Heart right ventricle (tissue), 16 donors: ENCODE measurements around the gene MAP2K1. TPM values are rescaled to one million over a fixed set of nuclear protein-coding genes. Genes with fewer than 3 reads are reported as not detected.
A peak's percentile ranks its signal among the peaks of the same experiment; 100 is the strongest.

ENCODE experiments used
- ATAC-seq, 8 donors: fragments of 200-7000 bp; cut with Tn5 transposase; one replicate each; pipeline ENCODE4 v1.9.1; 2020; ENCODE audit warnings: mild to moderate bottlenecking in 8 of 8, moderate library complexity in 8 of 8, moderate number of reproducible peaks in 1 of 8
- DNase-seq, 2 donors: peaks; one replicate each; pipeline ENCODE4 v3.0.0-alpha.2; 2020
- H3K27ac ChIP-seq, 10 donors: fragments of 200-600 bp; sonication (generic) in 2 of 10; one replicate each; pipeline versions ENCODE4 v1.5.0 to v1.8.0; 2020 to 2022; ENCODE audit warnings: mild to moderate bottlenecking in 3 of 10
- H3K27me3 ChIP-seq, 7 donors: fragments of 200-600 bp; one replicate each; pipeline ENCODE4 v1.8.0; 2021 to 2022; ENCODE audit warnings: mild to moderate bottlenecking in 2 of 7
- H3K36me3 ChIP-seq, 9 donors: fragments of 200-600 bp; sonication (generic) in 1 of 9; one replicate each; pipeline versions ENCODE4 v1.5.0 to v1.8.0; 2020 to 2022; ENCODE audit warnings: mild to moderate bottlenecking in 2 of 9
- H3K4me1 ChIP-seq, 9 donors: fragments of 200-600 bp; sonication (generic) in 1 of 9; one replicate each; pipeline versions ENCODE4 v1.5.0 to v1.8.0; 2020 to 2022; ENCODE audit warnings: mild to moderate bottlenecking in 4 of 9
- H3K4me3 ChIP-seq, 10 donors: fragments of 200-600 bp; sonication (generic) in 2 of 10; one replicate each; pipeline versions ENCODE4 v1.5.0 to v1.8.0; 2020 to 2022; ENCODE audit warnings: mild to moderate bottlenecking in 7 of 10, moderate library complexity in 2 of 10
- H3K9me3 ChIP-seq, 11 donors: fragments of 200-600 bp in 10 of 11; sonication (generic) in 2 of 11; one replicate each; pipeline versions ENCODE4 v1.5.0 to v1.8.0; 2013 to 2022; ENCODE audit warnings: mild to moderate bottlenecking in 2 of 11, control low read depth in 1 of 11, moderate library complexity in 1 of 11
- WGBS, 2 donors: extraction: QIAGEN DNeasy Blood & Tissue Kit; methylation state at CpG; one replicate each; pipeline ENCODE4 v1.1.7; 2013; ENCODE audit warnings: inconsistent platforms in 1 of 2; 5-methylcytosine and 5-hydroxymethylcytosine counted together
- intact Hi-C, 10 donors: fragments of 100-400 bp; cut with DNase I; formaldehyde crosslinking; loops; one replicate each; pipeline versions ENCODE4 v1.11.1 to v1.14.2; 2022
- polyA plus RNA-seq, 2 donors: library from polyadenylated mRNA; stranded (reverse); fragments of 200-250 nt; gene quantifications; one replicate each; pipeline ENCODE4 v1.2.3, GENCODE V29; 2013
- total RNA-seq, 10 donors: library from RNA; stranded (reverse); fragmentation: NEBNext Ultra II Directional in 3 of 10; extraction: Animal tissue kit (Norgen Biotek cat#: 25700) in 3 of 10; gene quantifications; one replicate each; pipeline versions ENCODE4 v1.2.1 to v1.2.4, GENCODE V29; 2021 to 2023
- TF ChIP-seq, protein P1 (sequence below), 9 donors: fragments of 200-600 bp; sonication (generic) in 2 of 9; IDR thresholded peaks; one replicate each; pipeline versions ENCODE4 v1.5.0 to v1.8.0; 2021 to 2022; ENCODE audit warnings: antibody characterized with exemption in 9 of 9, mild to moderate bottlenecking in 5 of 9, moderate library complexity in 1 of 9
- donor health status: Arrhythmogenic right ventricular cardiomyopathy.
- donor health status: ischemic (EF 13 %, LVEDD 7.1; RV severe dilation, severe dysfunction).
- donor health status: healthy with polysubstance abuse.
- donor health status: DM: no; HTN: yes; CAD: no.
- donor health status: DM: no; HTN: no; CAD: no.
- donor health status: ischemic (EF 25% LVEDD 6.9; RV normal size, moderate dysfunction).
- donor health status: ischemic (EF 25% LVEDD 5.7; RV mildly dilated, moderate dysfunction).
- donor health status: healthy.
- donor health status: DM: yes; HTN: yes; CAD: no.
- donor health status: Ischemic cardiomyopathy.
- donor health status: ischemic (EF 35%, LVEDD 5.7; RV mildly dilated, moderate dysfunction).
- donor health status: nonischemic (EF 11% LVEDD 7.7; RV severe dilation, severe dysfunction).
- donor health status: DM: yes; HTN: yes; CAD: no.
- donor health status: PGD.
- donor health status: ischemic (EF 29% LVEDD 5.4; RV normal size, mild dysfunction).
- donor health status: nonischemic (EF 23%, LVEDD 6.1; RV moderate dilation, normal function).

Gene MAP2K1
- total and polyA plus RNA-seq, 12 donors = 7.5 to 106 (median 44.7) TPM

DNA sequence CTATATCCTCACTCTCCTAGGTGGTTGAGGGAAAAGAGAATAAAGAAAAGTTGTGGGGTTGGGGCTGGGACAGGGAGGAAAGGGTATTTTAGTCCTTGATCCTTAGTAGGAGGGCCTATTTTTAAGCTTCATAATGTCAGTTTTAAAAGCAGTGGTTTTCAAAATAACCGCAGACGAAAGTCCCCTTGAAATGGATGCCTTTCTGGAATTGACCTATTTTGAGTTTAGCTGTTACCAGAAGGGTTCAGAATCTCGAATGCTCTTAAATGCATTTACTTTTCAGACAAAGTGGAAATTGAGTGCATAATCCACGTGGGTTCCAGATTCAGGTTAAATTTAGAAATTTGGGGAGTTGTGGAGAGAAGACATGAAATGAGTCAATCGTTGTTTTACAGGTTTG lies 16.6 kb downstream of the MAP2K1 start:
- ATAC-seq (no peak), DNase-seq (no peak)
- TF ChIP-seq, protein P1, sequence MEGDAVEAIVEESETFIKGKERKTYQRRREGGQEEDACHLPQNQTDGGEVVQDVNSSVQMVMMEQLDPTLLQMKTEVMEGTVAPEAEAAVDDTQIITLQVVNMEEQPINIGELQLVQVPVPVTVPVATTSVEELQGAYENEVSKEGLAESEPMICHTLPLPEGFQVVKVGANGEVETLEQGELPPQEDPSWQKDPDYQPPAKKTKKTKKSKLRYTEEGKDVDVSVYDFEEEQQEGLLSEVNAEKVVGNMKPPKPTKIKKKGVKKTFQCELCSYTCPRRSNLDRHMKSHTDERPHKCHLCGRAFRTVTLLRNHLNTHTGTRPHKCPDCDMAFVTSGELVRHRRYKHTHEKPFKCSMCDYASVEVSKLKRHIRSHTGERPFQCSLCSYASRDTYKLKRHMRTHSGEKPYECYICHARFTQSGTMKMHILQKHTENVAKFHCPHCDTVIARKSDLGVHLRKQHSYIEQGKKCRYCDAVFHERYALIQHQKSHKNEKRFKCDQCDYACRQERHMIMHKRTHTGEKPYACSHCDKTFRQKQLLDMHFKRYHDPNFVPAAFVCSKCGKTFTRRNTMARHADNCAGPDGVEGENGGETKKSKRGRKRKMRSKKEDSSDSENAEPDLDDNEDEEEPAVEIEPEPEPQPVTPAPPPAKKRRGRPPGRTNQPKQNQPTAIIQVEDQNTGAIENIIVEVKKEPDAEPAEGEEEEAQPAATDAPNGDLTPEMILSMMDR (IDR thresholded peaks at IDR 0.05) = no peak
- no peaks in the 10 kb centered on the region for H3K9me3 ChIP-seq
- H3K4me1 ChIP-seq = peaks cover 9 to 77% (median 34%) of the 10 kb centered on the region in 9 donors
- peak overlapping the region in 1 of 10 donors; percentile 67 for H3K27ac ChIP-seq
- peaks cover 0 to 10% (median 0%) of the 10 kb centered on the region in 9 donors for H3K36me3 ChIP-seq
- no peak overlapping the region for H3K4me3 ChIP-seq
- no peaks in the 10 kb centered on the region for H3K27me3 ChIP-seq
- WGBS, 2 donors = 84 to 86% methylated on average over 5 of the region's 5 CpGs
- intact Hi-C loops = loop anchor here in 1 of 10 donors (10.0 kb wide), 1 partner anchor 81 kb away; no protein-coding TSS in a partner anchor

DNA sequence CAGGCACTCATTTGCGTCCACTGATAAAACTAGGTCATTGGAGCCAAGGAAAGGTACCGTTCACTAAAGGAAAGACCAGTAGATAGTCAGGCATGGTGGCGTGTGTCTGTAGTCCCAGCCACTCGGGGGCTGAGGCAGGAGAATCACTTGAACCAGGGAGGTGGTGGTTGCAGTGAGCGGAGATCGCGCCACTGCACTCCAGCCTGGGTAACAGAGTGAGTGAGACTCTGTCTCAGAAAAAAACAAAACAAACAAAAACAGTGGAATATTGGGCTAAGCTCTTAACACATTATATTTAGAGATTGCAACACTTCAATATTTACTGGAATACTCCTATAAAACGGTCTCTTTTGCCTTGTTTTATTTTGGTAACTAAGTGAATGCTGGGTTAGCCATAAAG lies 17.4 kb downstream of the MAP2K1 start:
- no peak overlapping the region for H3K4me3 ChIP-seq
- TF ChIP-seq, protein P1 (IDR thresholded peaks at IDR 0.05) = no peak
- WGBS, 2 donors = 72 to 76% methylated on average over 8 of the region's 8 CpGs
- H3K4me1 ChIP-seq = peaks cover 9 to 85% (median 40%) of the 10 kb centered on the region in 9 donors
- no peak for DNase-seq
- no peaks in the 10 kb centered on the region for H3K27me3 ChIP-seq
- intact Hi-C loops = loop anchor here in 1 of 10 donors (10.0 kb wide), 1 partner anchor 81 kb away; no protein-coding TSS in a partner anchor
- H3K27ac ChIP-seq = peak overlapping the region in 6 of 10 donors; percentile 7 to 73 (median 66)
- peaks cover 0 to 6% (median 0%) of the 10 kb centered on the region in 9 donors for H3K36me3 ChIP-seq
- H3K9me3 ChIP-seq = no peaks in the 10 kb centered on the region
- ATAC-seq = peak in 1 of 8 donors; percentile 20

DNA sequence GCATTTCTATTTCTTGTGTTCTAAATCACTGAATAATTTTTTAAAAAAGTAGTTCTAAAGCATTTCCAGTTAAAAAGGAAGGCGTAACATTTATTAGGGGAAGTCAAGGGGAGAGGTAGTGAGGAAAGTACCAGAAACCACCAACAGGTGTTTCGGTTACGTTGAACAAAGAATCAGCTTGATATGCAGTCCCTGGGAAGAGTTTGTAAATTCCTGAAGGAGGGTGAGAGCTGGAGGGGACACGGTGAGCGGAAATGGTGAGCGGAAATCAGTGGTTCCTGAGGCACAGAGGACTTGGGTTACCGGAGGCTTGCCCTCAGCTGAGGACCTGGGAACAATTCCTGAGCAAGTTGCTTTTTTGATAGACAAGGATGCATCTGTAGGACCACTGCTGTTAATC lies 17.8 kb downstream of the MAP2K1 start:
- WGBS, 2 donors = 54 to 60% methylated on average over 7 of the region's 7 CpGs
- Histone ChIP-seq H3K36me3 (peaks cover 0 to 3% (median 0%) of the 10 kb centered on the region in 9 donors), H3K4me1 (peaks cover 9 to 90% (median 43%) of the 10 kb centered on the region in 9 donors), H3K9me3 (no peaks in the 10 kb centered on the region), H3K27ac (peak overlapping the region in 9 of 10 donors; percentile 2 to 73 (median 64)), H3K27me3 (no peaks in the 10 kb centered on the region), H3K4me3 (no peak overlapping the region)
- intact Hi-C loops = loop anchor here in 1 of 10 donors (10.0 kb wide), 1 partner anchor 80 kb away; no protein-coding TSS in a partner anchor
- DNase-seq (no peak), ATAC-seq (peak in 3 of 8 donors; percentile 31 to 59 (median 49))
- TF ChIP-seq, protein P1 (IDR thresholded peaks at IDR 0.05) = peak in 1 of 9 donors; percentile 29

DNA sequence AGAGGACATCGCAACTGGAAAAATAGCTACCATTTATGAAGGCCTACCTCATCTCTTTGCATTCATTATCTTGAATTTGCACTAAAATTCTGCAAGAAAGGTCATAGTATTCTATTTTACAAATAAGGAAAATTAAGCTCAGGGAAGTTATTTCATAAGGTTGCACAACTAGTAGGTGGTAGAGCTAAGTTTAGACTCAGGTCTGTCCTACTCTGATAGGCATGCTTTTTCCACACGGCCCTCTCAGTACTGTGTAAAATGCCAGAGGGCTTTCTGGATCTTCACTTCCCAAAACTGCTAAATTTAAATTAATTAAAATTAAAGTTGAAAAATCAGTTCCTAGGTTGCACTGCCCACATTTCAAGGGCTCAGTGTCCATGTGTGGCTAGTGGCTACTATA lies 18.3 kb downstream of the MAP2K1 start:
- TF ChIP-seq, protein P1 (IDR thresholded peaks at IDR 0.05) = no peak
- DNase-seq (no peak), ATAC-seq (peak; percentile 68 to 84 (median 76))
- H3K27me3 ChIP-seq = no peaks in the 10 kb centered on the region
- intact Hi-C loops = loop anchor here in 1 of 10 donors (10.0 kb wide), 1 partner anchor 80 kb away; no protein-coding TSS in a partner anchor
- peak overlapping the region in 9 of 10 donors; percentile 2 to 73 (median 64) for H3K27ac ChIP-seq
- H3K4me1 ChIP-seq = peaks cover 9 to 90% (median 47%) of the 10 kb centered on the region in 9 donors
- H3K9me3 ChIP-seq = no peaks in the 10 kb centered on the region
- H3K4me3 ChIP-seq = peak overlapping the region in 1 of 10 donors; percentile 25
- WGBS, 2 donors = 53 to 56% methylated on average over 2 of the region's 2 CpGs
- no peaks in the 10 kb centered on the region for H3K36me3 ChIP-seq
